IPS-20b (cell line): ENCODE data around the gene HBG2.

Experiments
- H3K27ac ChIP-seq: one replicate; pipeline ENCODE4 v1.5.1; 2013; ENCODE audit warnings: low read length
- H3K27me3 ChIP-seq: 2 replicates; pipeline ENCODE4 v1.6.1; 2013; ENCODE audit warnings: mild to moderate bottlenecking, low read length, inconsistent platforms; ENCODE audit not compliant: insufficient read depth
- H3K36me3 ChIP-seq: 2 replicates; pipeline ENCODE4 v1.6.1; 2013; ENCODE audit warnings: low read depth, mild to moderate bottlenecking, inconsistent platforms, low read length, moderate library complexity; ENCODE audit not compliant: insufficient read depth
- H3K4me1 ChIP-seq: 2 replicates; pipeline ENCODE4 v1.6.1; 2013; ENCODE audit warnings: mild to moderate bottlenecking, control low read depth, inconsistent platforms, low read length, moderate library complexity; ENCODE audit not compliant: insufficient read depth
- H3K4me3 ChIP-seq: 2 replicates; pipeline ENCODE4 v1.5.1; 2013; ENCODE audit warnings: mild to moderate bottlenecking, low read length, inconsistent platforms
- H3K9ac ChIP-seq: 2 replicates; pipeline ENCODE4 v1.6.1; 2013; ENCODE audit warnings: low read depth, mild to moderate bottlenecking, inconsistent platforms, low read length, moderate library complexity
- H3K9me3 ChIP-seq: 2 replicates; pipeline ENCODE4 v1.6.1; 2013; ENCODE audit warnings: mild to moderate bottlenecking, low read depth, low read length, inconsistent platforms; ENCODE audit not compliant: insufficient read depth

The HBG2 gene

GRCh38 chr11:5224538-5225479 is 29.8 kb downstream of the HBG2 start:
- H3K4me1 ChIP-seq, result no peaks in the 10 kb centered on the region
- no peak overlapping the region for H3K4me3 ChIP-seq
- no peak overlapping the region for H3K9ac ChIP-seq
- H3K27me3 ChIP-seq, result no peaks in the 10 kb centered on the region
- no peak overlapping the region for H3K27ac ChIP-seq
- H3K36me3 ChIP-seq, result no peaks in the 10 kb centered on the region
- H3K9me3 ChIP-seq, result peaks cover 4% of the 10 kb centered on the region

GRCh38 chr11:5223686-5224085 is 30.9 kb downstream of the HBG2 start:
- H3K27ac ChIP-seq, result no peak overlapping the region
- H3K4me3 ChIP-seq, result no peak overlapping the region
- H3K36me3 ChIP-seq, result no peaks in the 10 kb centered on the region
- H3K9me3 ChIP-seq, result peaks cover 4% of the 10 kb centered on the region
- H3K9ac ChIP-seq, result no peak overlapping the region
- H3K27me3 ChIP-seq, result no peaks in the 10 kb centered on the region
- no peaks in the 10 kb centered on the region for H3K4me1 ChIP-seq

GRCh38 chr11:5223146-5223545 is 31.4 kb downstream of the HBG2 start:
- no peaks in the 10 kb centered on the region for H3K4me1 ChIP-seq
- peaks cover 4% of the 10 kb centered on the region for H3K9me3 ChIP-seq
- H3K27me3 ChIP-seq, result no peaks in the 10 kb centered on the region
- H3K27ac ChIP-seq, result no peak overlapping the region
- no peak overlapping the region for H3K9ac ChIP-seq
- H3K36me3 ChIP-seq, result no peaks in the 10 kb centered on the region
- H3K4me3 ChIP-seq, result no peak overlapping the region

- Histone ChIP-seq H3K36me3 (no peaks in the 10 kb centered on the region), H3K4me3 (no peak overlapping the region), H3K27ac (no peak overlapping the region), H3K9me3 (no peaks in the 10 kb centered on the region), H3K4me1 (no peaks in the 10 kb centered on the region), H3K9ac (no peak overlapping the region), H3K27me3 (no peaks in the 10 kb centered on the region)
Observed at GRCh38 chr11:5210376-5210885, 44.1 kb downstream of the HBG2 start.

GRCh38 chr11:5204787-5205186 is 49.8 kb downstream of the HBG2 start:
- no peak overlapping the region for H3K4me3 ChIP-seq
- no peaks in the 10 kb centered on the region for H3K4me1 ChIP-seq
- H3K27ac ChIP-seq, result no peak overlapping the region
- no peaks in the 10 kb centered on the region for H3K27me3 ChIP-seq
- no peaks in the 10 kb centered on the region for H3K9me3 ChIP-seq
- no peaks in the 10 kb centered on the region for H3K36me3 ChIP-seq
- H3K9ac ChIP-seq, result no peak overlapping the region

- Histone ChIP-seq H3K4me3 (no peak overlapping the region), H3K36me3 (no peaks in the 10 kb centered on the region)
Observed at GRCh38 chr11:5203366-5203765, 51.2 kb downstream of the HBG2 start.

More at GRCh38 chr11:5203366-5203765, 51.2 kb downstream of the HBG2 start:
- Histone ChIP-seq H3K27ac (no peak overlapping the region), H3K27me3 (no peaks in the 10 kb centered on the region), H3K4me1 (no peaks in the 10 kb centered on the region), H3K9ac (no peak overlapping the region), H3K9me3 (no peaks in the 10 kb centered on the region)
